K562 (cell line): ENCODE data around the gene TBC1D9. TPM values are rescaled to one million over a fixed set of nuclear protein-coding genes. Genes with fewer than 3 reads are reported as not detected.

ENCODE experiments used
- ATAC-seq: fragments of 200-7000 bp; cut with Tn5 transposase; 3 replicates; pipeline ENCODE4 v1.9.1; 2020; ENCODE audit warnings: moderate library complexity
- BruUV-seq: library from RNA; stranded (reverse); fragments of 400-500 nt; replicated peaks from 2 replicates; lab custom pipeline; 2021; lab: Mats Ljungman, UMichigan
- CTCF ChIA-PET: fragments of 300-600 bp; formaldehyde crosslinking; extraction: SDS; loops from one replicate; lab custom pipeline; 2021; ENCODE audit warnings: low intra/inter-chr PET ratio; lab: Yijun Ruan, JAX
- POLR2A ChIA-PET: fragments of 300-600, 350-650 bp; sonication (Branson Sonifier 250); formaldehyde crosslinking; extraction: SDS; loops from one replicate; lab custom pipeline; 2021; ENCODE audit warnings: antibody characterized with exemption, inconsistent platforms; lab: Yijun Ruan, JAX
- DNase-seq, 4 experiments: peaks; one replicate each; pipeline versions ENCODE4 v3.0.0 to v3.0.0-alpha.2; 2011 to 2018; ENCODE audit warnings: low spot score in 3 of 4, mixed read lengths in 3 of 4; ENCODE audit errors: extremely low read depth in 1 of 4
- FAIRE-seq: peaks from 2 replicates; lab custom pipeline; 2011; peaks lifted over from hg19 to GRCh38; lab: Jason Lieb, UNC
- H2AFZ ChIP-seq: 2 replicates; pipeline ENCODE4 v1.6.0; 2011; ENCODE audit warnings: low read depth, low read length, control low read depth, inconsistent platforms
- H3K27ac ChIP-seq: fragments of 200-600 bp; 3 replicates; pipeline ENCODE4 v1.8.0; 2011; ENCODE audit warnings: low read depth, mild to moderate bottlenecking, control low read depth, inconsistent platforms, low read length, moderate library complexity, mixed read lengths; ENCODE audit errors: extremely low read depth
- H3K27me3 ChIP-seq, 2 experiments: fragments of 300-600 bp in 1 of 2; 2 replicates in 1 of 2; 3 replicates in 1 of 2; pipeline versions ENCODE4 v1.6.0 to v1.8.0; 2011; ENCODE audit warnings: inconsistent platforms in 2 of 2, low read length in 2 of 2, mild to moderate bottlenecking in 1 of 2, mixed read lengths in 1 of 2, moderate library complexity in 1 of 2; ENCODE audit not compliant: control insufficient read depth in 2 of 2, insufficient read depth in 2 of 2
- H3K36me3 ChIP-seq: fragments of 300-600 bp; 3 replicates; pipeline ENCODE4 v1.8.0; 2011; ENCODE audit warnings: mild to moderate bottlenecking, low read length, inconsistent platforms; ENCODE audit not compliant: control insufficient read depth, insufficient read depth
- H3K4me1 ChIP-seq, 2 experiments: fragments of 200-600 bp in 1 of 2; replicated peaks in 1 of 2; 2 replicates in 1 of 2; 3 replicates in 1 of 2; pipeline versions ENCODE4 v1.5.1 to v1.8.0; 2011; ENCODE audit warnings: inconsistent platforms in 2 of 2, low read length in 2 of 2, mild to moderate bottlenecking in 1 of 2, mixed read lengths in 1 of 2, moderate library complexity in 1 of 2; ENCODE audit not compliant: control insufficient read depth in 2 of 2, insufficient read depth in 2 of 2
- H3K4me2 ChIP-seq: 2 replicates; pipeline ENCODE4 v1.6.1; 2011; ENCODE audit warnings: low read length, control low read depth, inconsistent platforms, mixed read lengths; ENCODE audit not compliant: insufficient read depth
- H3K4me3 ChIP-seq: fragments of 200-600 bp; sonication (generic), shearing (Covaris generic); 2 replicates; pipeline ENCODE4 v1.5.1; 2016; ENCODE audit warnings: control low read depth, inconsistent platforms
- H3K79me2 ChIP-seq: fragments of 200-600 bp; 3 replicates; pipeline ENCODE4 v1.8.0; 2011; ENCODE audit warnings: low read length, inconsistent platforms; ENCODE audit not compliant: control insufficient read depth, insufficient read depth
- H3K9ac ChIP-seq, 2 experiments: 2 replicates each; pipeline versions ENCODE4 v1.6.0 to v1.6.1; 2011; ENCODE audit warnings: low read depth in 2 of 2, low read length in 2 of 2, control low read depth in 1 of 2, inconsistent platforms in 1 of 2, mild to moderate bottlenecking in 1 of 2, mixed read lengths in 1 of 2; ENCODE audit not compliant: insufficient read depth in 1 of 2
- H3K9me1 ChIP-seq: one replicate; pipeline ENCODE4 v1.6.0; 2011; ENCODE audit warnings: inconsistent platforms, mild to moderate bottlenecking, low read length, moderate library complexity; ENCODE audit not compliant: control insufficient read depth, insufficient read depth
- H3K9me3 ChIP-seq: replicated peaks from 2 replicates; pipeline ENCODE4 v1.5.1; 2011; ENCODE audit warnings: low read depth, low read length, inconsistent platforms; ENCODE audit not compliant: control insufficient read depth, insufficient read depth
- H4K20me1 ChIP-seq: replicated peaks from 2 replicates; pipeline ENCODE4 v1.6.1; 2011; ENCODE audit warnings: low read length, inconsistent platforms, mixed read lengths; ENCODE audit not compliant: control insufficient read depth, insufficient read depth
- EGR1 ChIP-seq: fragments of 450-650 bp; conservative IDR thresholded peaks from 2 replicates; pipeline ENCODE4 v1.6.1; 2017; ENCODE audit warnings: mild to moderate bottlenecking
- ETV6 ChIP-seq, 3 experiments: fragments of 150-350 bp in 1 of 3; sonication (generic) in 1 of 3; formaldehyde crosslinking in 1 of 3; IDR thresholded peaks; 2 replicates each; pipeline versions ENCODE4 v1.6.1 to v1.8.0; 2014 to 2022; ENCODE audit warnings: borderline replicate concordance in 2 of 3, low read depth in 2 of 3, antibody characterized with exemption in 1 of 3, low read length in 1 of 3, mild to moderate bottlenecking in 1 of 3, missing genetic modification reagents in 1 of 3
- MECOM ChIP-seq: fragments of 250-450 bp; sonication (Bioruptor Pico); IDR thresholded peaks from 2 replicates; pipeline ENCODE4 v1.8.0; 2022; ENCODE audit warnings: inconsistent platforms
- PCBP2 ChIP-seq: fragments of 200-400 bp; formaldehyde crosslinking; IDR thresholded peaks from 2 replicates; pipeline ENCODE4 v1.6.1; 2018; ENCODE audit warnings: low read length, low read depth, mild to moderate bottlenecking, moderate library complexity; ENCODE audit not compliant: poor library complexity, severe bottlenecking
- SMARCC2 ChIP-seq: fragments of 450-650 bp; IDR thresholded peaks from 2 replicates; pipeline ENCODE4 v1.6.1; 2017; ENCODE audit warnings: antibody characterized with exemption, moderate library complexity, mild to moderate bottlenecking, low read depth
- SNRNP70 ChIP-seq: fragments of 200-400 bp; formaldehyde crosslinking; optimal IDR thresholded peaks from 2 replicates; pipeline ENCODE3; 2017; ENCODE audit warnings: low read depth, low read length
- STAT5B ChIP-seq: fragments of 250-450 bp; sonication (Bioruptor Pico); IDR thresholded peaks from 2 replicates; pipeline ENCODE4 v1.8.0; 2021; ENCODE audit warnings: mild to moderate bottlenecking, inconsistent platforms
- TARDBP ChIP-seq: fragments of 450-650 bp; IDR thresholded peaks from 2 replicates; pipeline ENCODE4 v1.6.1; 2016
- TGIF2 ChIP-seq: sonication (generic); formaldehyde crosslinking; IDR thresholded peaks from 2 replicates; pipeline ENCODE4 v1.8.1; 2022; ENCODE audit warnings: mild to moderate bottlenecking, missing genetic modification reagents, moderate library complexity
- TRIM28 ChIP-seq: fragments of 450-650 bp; IDR thresholded peaks from 2 replicates; pipeline ENCODE4 v1.6.1; 2017
- ZBTB1 ChIP-seq: sonication (generic); formaldehyde crosslinking; IDR thresholded peaks from 2 replicates; pipeline ENCODE4 v1.8.1; 2023; ENCODE audit warnings: missing genetic modification reagents, low read depth, mild to moderate bottlenecking, borderline replicate concordance
- ZNF445 ChIP-seq: fragments of 250-450 bp; sonication (Bioruptor Pico); IDR thresholded peaks from 2 replicates; pipeline ENCODE4 v1.4.0; 2020; ENCODE audit warnings: low read depth, mild to moderate bottlenecking, moderate library complexity
- WGBS: fragments of 100-300 bp; shearing (Covaris generic); methylation state at CpG from one replicate; pipeline ENCODE4 v1.1.6; 2016; ENCODE audit warnings: low coverage, mixed read lengths; ENCODE audit not compliant: insufficient coverage; ENCODE audit errors: missing lambda C conversion rate; 5-methylcytosine and 5-hydroxymethylcytosine counted together
- in situ Hi-C: fragments of 300-500 bp; cut with MboI; formaldehyde crosslinking; loops from 4 replicates; pipeline ENCODE4 v1.15.0; 2018; ENCODE audit warnings: inconsistent platforms, mixed read lengths
- intact Hi-C: fragments of 100-400 bp; cut with micrococcal nuclease; formaldehyde crosslinking; loops from 2 replicates; pipeline ENCODE4 v1.14.2; 2022
- polyA plus RNA-seq, 8 experiments: library from polyadenylated mRNA; depleted of rRNA in 4 of 8; stranded (reverse) in 5 of 8; unstranded in 3 of 8; fragments of >200 nt; fragmentation: Nextera tagmentation in 2 of 8; fragmentation: Illumina TruSeq in 1 of 8; extraction: Ambion mirVana in 2 of 8; extraction: Trizol in 1 of 8; gene quantifications; 2 replicates each; pipeline versions ENCODE4 v1.2.1 to v1.2.3, GENCODE V29; 2011 to 2014; ENCODE audit warnings: inconsistent platforms in 1 of 8, missing spikeins in 1 of 8
- total RNA-seq, 7 experiments: library from RNA; depleted of rRNA in 6 of 7; stranded (reverse); fragments of >200 nt in 6 of 7; fragmentation: Illumina TruSeq in 2 of 7; extraction: Trizol in 2 of 7; gene quantifications; 2 replicates each; pipeline versions ENCODE4 v1.2.1 to v1.2.3, GENCODE V29; 2011 to 2021; ENCODE audit warnings: low replicate concordance in 1 of 7
- TF ChIP-seq, protein P1 (sequence below): IDR thresholded peaks from 3 replicates; pipeline ENCODE4 v1.6.1; 2011; ENCODE audit warnings: borderline replicate concordance, mild to moderate bottlenecking, moderate library complexity; ENCODE audit not compliant: insufficient read length; ENCODE audit errors: extremely low read depth
- TF ChIP-seq, protein P2 (sequence below): fragments of 200-400 bp; formaldehyde crosslinking; IDR thresholded peaks from 2 replicates; pipeline ENCODE4 v1.6.1; 2017; ENCODE audit warnings: mild to moderate bottlenecking, low read depth, low read length, moderate library complexity

The TBC1D9 gene
- total and polyA plus RNA-seq, 9 of the 15 experiments (the other 6 are each of a cell fraction or from before 2014, with no cell fraction given), result 0.13 TPM; not detected in 8

DNA sequence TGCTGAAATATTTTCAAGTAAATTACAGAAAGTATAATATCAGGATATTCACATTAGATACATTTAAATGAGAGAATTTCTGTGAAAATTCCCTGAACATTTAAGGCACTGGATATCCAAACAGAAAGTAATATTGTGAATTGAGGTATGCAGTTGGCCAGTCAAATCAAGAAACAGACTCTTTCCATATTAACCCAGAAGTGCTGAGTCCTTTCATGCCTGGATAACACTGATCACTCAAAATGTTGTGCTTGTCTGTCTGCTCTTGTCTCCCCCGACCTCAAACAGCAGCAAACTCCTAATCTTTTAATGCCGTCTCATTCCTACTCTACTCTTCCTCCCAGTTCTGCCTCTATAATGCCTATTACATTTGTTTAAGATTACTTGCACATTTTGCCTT, 51.2 kb downstream of the TBC1D9 start:
- WGBS, result 0% methylated on average over 2 of the region's 2 CpGs
- BruUV-seq, result no TSS peak
- no peak for ATAC-seq
- no peak for TF ChIP-seq TGIF2
- no peak for TF ChIP-seq PCBP2
- no peak for TF ChIP-seq SMARCC2
- no peak for TF ChIP-seq MECOM
- TF ChIP-seq TARDBP, result no peak
- no peak for TF ChIP-seq SNRNP70
- TF ChIP-seq ZBTB1 (CRISPR knock-in tag), result no peak
- no peak for TF ChIP-seq ETV6 (IDR thresholded peaks at IDR 0.05; ENCODE audit: borderline replicate concordance in 1 of 2, low read depth in 2 of 2, low read length in 1 of 2)
- no peak for TF ChIP-seq ETV6 (CRISPR knock-in tag; IDR thresholded peaks at IDR 0.05; ENCODE audit: borderline replicate concordance)
- TF ChIP-seq STAT5B (CRISPR knock-in tag), result no peak
- TF ChIP-seq, protein P1, sequence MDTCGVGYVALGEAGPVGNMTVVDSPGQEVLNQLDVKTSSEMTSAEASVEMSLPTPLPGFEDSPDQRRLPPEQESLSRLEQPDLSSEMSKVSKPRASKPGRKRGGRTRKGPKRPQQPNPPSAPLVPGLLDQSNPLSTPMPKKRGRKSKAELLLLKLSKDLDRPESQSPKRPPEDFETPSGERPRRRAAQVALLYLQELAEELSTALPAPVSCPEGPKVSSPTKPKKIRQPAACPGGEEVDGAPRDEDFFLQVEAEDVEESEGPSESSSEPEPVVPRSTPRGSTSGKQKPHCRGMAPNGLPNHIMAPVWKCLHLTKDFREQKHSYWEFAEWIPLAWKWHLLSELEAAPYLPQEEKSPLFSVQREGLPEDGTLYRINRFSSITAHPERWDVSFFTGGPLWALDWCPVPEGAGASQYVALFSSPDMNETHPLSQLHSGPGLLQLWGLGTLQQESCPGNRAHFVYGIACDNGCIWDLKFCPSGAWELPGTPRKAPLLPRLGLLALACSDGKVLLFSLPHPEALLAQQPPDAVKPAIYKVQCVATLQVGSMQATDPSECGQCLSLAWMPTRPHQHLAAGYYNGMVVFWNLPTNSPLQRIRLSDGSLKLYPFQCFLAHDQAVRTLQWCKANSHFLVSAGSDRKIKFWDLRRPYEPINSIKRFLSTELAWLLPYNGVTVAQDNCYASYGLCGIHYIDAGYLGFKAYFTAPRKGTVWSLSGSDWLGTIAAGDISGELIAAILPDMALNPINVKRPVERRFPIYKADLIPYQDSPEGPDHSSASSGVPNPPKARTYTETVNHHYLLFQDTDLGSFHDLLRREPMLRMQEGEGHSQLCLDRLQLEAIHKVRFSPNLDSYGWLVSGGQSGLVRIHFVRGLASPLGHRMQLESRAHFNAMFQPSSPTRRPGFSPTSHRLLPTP, result no peak
- TF ChIP-seq, protein P2, sequence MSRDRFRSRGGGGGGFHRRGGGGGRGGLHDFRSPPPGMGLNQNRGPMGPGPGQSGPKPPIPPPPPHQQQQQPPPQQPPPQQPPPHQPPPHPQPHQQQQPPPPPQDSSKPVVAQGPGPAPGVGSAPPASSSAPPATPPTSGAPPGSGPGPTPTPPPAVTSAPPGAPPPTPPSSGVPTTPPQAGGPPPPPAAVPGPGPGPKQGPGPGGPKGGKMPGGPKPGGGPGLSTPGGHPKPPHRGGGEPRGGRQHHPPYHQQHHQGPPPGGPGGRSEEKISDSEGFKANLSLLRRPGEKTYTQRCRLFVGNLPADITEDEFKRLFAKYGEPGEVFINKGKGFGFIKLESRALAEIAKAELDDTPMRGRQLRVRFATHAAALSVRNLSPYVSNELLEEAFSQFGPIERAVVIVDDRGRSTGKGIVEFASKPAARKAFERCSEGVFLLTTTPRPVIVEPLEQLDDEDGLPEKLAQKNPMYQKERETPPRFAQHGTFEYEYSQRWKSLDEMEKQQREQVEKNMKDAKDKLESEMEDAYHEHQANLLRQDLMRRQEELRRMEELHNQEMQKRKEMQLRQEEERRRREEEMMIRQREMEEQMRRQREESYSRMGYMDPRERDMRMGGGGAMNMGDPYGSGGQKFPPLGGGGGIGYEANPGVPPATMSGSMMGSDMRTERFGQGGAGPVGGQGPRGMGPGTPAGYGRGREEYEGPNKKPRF, result no peak
- no peak for TF ChIP-seq TRIM28
- no peak for TF ChIP-seq ZNF445
- no peak for TF ChIP-seq EGR1
- intact Hi-C loops (no loop called here), in situ Hi-C loops (no loop called here)
- no peak for DNase-seq
- CTCF ChIA-PET, result no interaction called here
- no peak overlapping the region for H2AFZ ChIP-seq
- no peak overlapping the region for H3K4me2 ChIP-seq
- H3K27me3 ChIP-seq, result no peaks in the 10 kb centered on the region
- no peak for FAIRE-seq
- H3K36me3 ChIP-seq, result no peaks in the 10 kb centered on the region
- no peaks in the 10 kb centered on the region for H3K9me1 ChIP-seq
- POLR2A ChIA-PET, result no interaction called here
- H4K20me1 ChIP-seq, result no peaks in the 10 kb centered on the region
- no peak overlapping the region for H3K9ac ChIP-seq
- no peaks in the 10 kb centered on the region for H3K9me3 ChIP-seq
- H3K4me1 ChIP-seq, result no peaks in the 10 kb centered on the region
- H3K27ac ChIP-seq, result no peak overlapping the region
- H3K4me3 ChIP-seq, result no peak overlapping the region
- no peaks in the 10 kb centered on the region for H3K79me2 ChIP-seq
